K562 (cell line): Measurements from ENCODE around the gene CELF4. TPM values are rescaled to one million over a fixed set of nuclear protein-coding genes. Genes with fewer than 3 reads are reported as not detected.

Experiments used
- ATAC-seq: fragments of 200-7000 bp; cut with Tn5 transposase; 3 replicates; pipeline ENCODE4 v1.9.1; 2020; ENCODE audit warnings: moderate library complexity
- BruUV-seq: library from RNA; stranded (reverse); fragments of 400-500 nt; replicated peaks from 2 replicates; lab custom pipeline; 2021; lab: Mats Ljungman, UMichigan
- CTCF ChIA-PET: fragments of 300-600 bp; formaldehyde crosslinking; extraction: SDS; loops from one replicate; lab custom pipeline; 2021; ENCODE audit warnings: low intra/inter-chr PET ratio; lab: Yijun Ruan, JAX
- POLR2A ChIA-PET: fragments of 300-600, 350-650 bp; sonication (Branson Sonifier 250); formaldehyde crosslinking; extraction: SDS; loops from one replicate; lab custom pipeline; 2021; ENCODE audit warnings: antibody characterized with exemption, inconsistent platforms; lab: Yijun Ruan, JAX
- DNase-seq, 4 experiments: peaks; one replicate each; pipeline versions ENCODE4 v3.0.0 to v3.0.0-alpha.2; 2011 to 2018; ENCODE audit warnings: low spot score in 3 of 4, mixed read lengths in 3 of 4; ENCODE audit errors: extremely low read depth in 1 of 4
- FAIRE-seq: peaks from 2 replicates; lab custom pipeline; 2011; peaks lifted over from hg19 to GRCh38; lab: Jason Lieb, UNC
- H2AFZ ChIP-seq: 2 replicates; pipeline ENCODE4 v1.6.0; 2011; ENCODE audit warnings: low read depth, low read length, control low read depth, inconsistent platforms
- H3K27ac ChIP-seq: fragments of 200-600 bp; 3 replicates; pipeline ENCODE4 v1.8.0; 2011; ENCODE audit warnings: low read depth, mild to moderate bottlenecking, control low read depth, inconsistent platforms, low read length, moderate library complexity, mixed read lengths; ENCODE audit errors: extremely low read depth
- H3K27me3 ChIP-seq, 2 experiments: fragments of 300-600 bp in 1 of 2; 2 replicates in 1 of 2; 3 replicates in 1 of 2; pipeline versions ENCODE4 v1.6.0 to v1.8.0; 2011; ENCODE audit warnings: inconsistent platforms in 2 of 2, low read length in 2 of 2, mild to moderate bottlenecking in 1 of 2, mixed read lengths in 1 of 2, moderate library complexity in 1 of 2; ENCODE audit not compliant: control insufficient read depth in 2 of 2, insufficient read depth in 2 of 2
- H3K36me3 ChIP-seq: fragments of 300-600 bp; 3 replicates; pipeline ENCODE4 v1.8.0; 2011; ENCODE audit warnings: mild to moderate bottlenecking, low read length, inconsistent platforms; ENCODE audit not compliant: control insufficient read depth, insufficient read depth
- H3K4me1 ChIP-seq, 2 experiments: fragments of 200-600 bp in 1 of 2; replicated peaks in 1 of 2; 2 replicates in 1 of 2; 3 replicates in 1 of 2; pipeline versions ENCODE4 v1.5.1 to v1.8.0; 2011; ENCODE audit warnings: inconsistent platforms in 2 of 2, low read length in 2 of 2, mild to moderate bottlenecking in 1 of 2, mixed read lengths in 1 of 2, moderate library complexity in 1 of 2; ENCODE audit not compliant: control insufficient read depth in 2 of 2, insufficient read depth in 2 of 2
- H3K4me2 ChIP-seq: 2 replicates; pipeline ENCODE4 v1.6.1; 2011; ENCODE audit warnings: low read length, control low read depth, inconsistent platforms, mixed read lengths; ENCODE audit not compliant: insufficient read depth
- H3K4me3 ChIP-seq: fragments of 200-600 bp; sonication (generic), shearing (Covaris generic); 2 replicates; pipeline ENCODE4 v1.5.1; 2016; ENCODE audit warnings: control low read depth, inconsistent platforms
- H3K79me2 ChIP-seq: fragments of 200-600 bp; 3 replicates; pipeline ENCODE4 v1.8.0; 2011; ENCODE audit warnings: low read length, inconsistent platforms; ENCODE audit not compliant: control insufficient read depth, insufficient read depth
- H3K9ac ChIP-seq, 2 experiments: 2 replicates each; pipeline versions ENCODE4 v1.6.0 to v1.6.1; 2011; ENCODE audit warnings: low read depth in 2 of 2, low read length in 2 of 2, control low read depth in 1 of 2, inconsistent platforms in 1 of 2, mild to moderate bottlenecking in 1 of 2, mixed read lengths in 1 of 2; ENCODE audit not compliant: insufficient read depth in 1 of 2
- H3K9me1 ChIP-seq: one replicate; pipeline ENCODE4 v1.6.0; 2011; ENCODE audit warnings: inconsistent platforms, mild to moderate bottlenecking, low read length, moderate library complexity; ENCODE audit not compliant: control insufficient read depth, insufficient read depth
- H3K9me3 ChIP-seq: replicated peaks from 2 replicates; pipeline ENCODE4 v1.5.1; 2011; ENCODE audit warnings: low read depth, low read length, inconsistent platforms; ENCODE audit not compliant: control insufficient read depth, insufficient read depth
- H4K20me1 ChIP-seq: replicated peaks from 2 replicates; pipeline ENCODE4 v1.6.1; 2011; ENCODE audit warnings: low read length, inconsistent platforms, mixed read lengths; ENCODE audit not compliant: control insufficient read depth, insufficient read depth
- NCOA1 ChIP-seq: fragments of 450-650 bp; IDR thresholded peaks from 2 replicates; pipeline ENCODE4 v1.6.1; 2016; ENCODE audit warnings: low read depth
- WHSC1 ChIP-seq: IDR thresholded peaks from one replicate; pipeline ENCODE4 v1.6.1; 2012; ENCODE audit warnings: low read length, control low read depth, inconsistent platforms
- YY1 ChIP-seq, 3 experiments: IDR thresholded peaks; 2 replicates each; pipeline ENCODE4 v1.6.1; 2011; ENCODE audit warnings: low read length in 2 of 3, mild to moderate bottlenecking in 2 of 3, moderate library complexity in 2 of 3, borderline replicate concordance in 1 of 3, control low read depth in 1 of 3, low read depth in 1 of 3; ENCODE audit not compliant: insufficient read depth in 3 of 3, insufficient replicate concordance in 2 of 3, control insufficient read depth in 1 of 3, insufficient read length in 1 of 3; ENCODE audit errors: extremely low read depth in 1 of 3
- ZNF436 ChIP-seq: fragments of 250-450, 450-650 bp; sonication (Bioruptor Pico); formaldehyde crosslinking; IDR thresholded peaks from 2 replicates; pipeline ENCODE4 v1.7.0; 2020; ENCODE audit warnings: mild to moderate bottlenecking
- WGBS: fragments of 100-300 bp; shearing (Covaris generic); methylation state at CpG from one replicate; pipeline ENCODE4 v1.1.6; 2016; ENCODE audit warnings: low coverage, mixed read lengths; ENCODE audit not compliant: insufficient coverage; ENCODE audit errors: missing lambda C conversion rate; 5-methylcytosine and 5-hydroxymethylcytosine counted together
- in situ Hi-C: fragments of 300-500 bp; cut with MboI; formaldehyde crosslinking; loops from 4 replicates; pipeline ENCODE4 v1.15.0; 2018; ENCODE audit warnings: inconsistent platforms, mixed read lengths
- intact Hi-C: fragments of 100-400 bp; cut with micrococcal nuclease; formaldehyde crosslinking; loops from 2 replicates; pipeline ENCODE4 v1.14.2; 2022
- polyA plus RNA-seq, 8 experiments: library from polyadenylated mRNA; depleted of rRNA in 4 of 8; stranded (reverse) in 5 of 8; unstranded in 3 of 8; fragments of >200 nt; fragmentation: Nextera tagmentation in 2 of 8; fragmentation: Illumina TruSeq in 1 of 8; extraction: Ambion mirVana in 2 of 8; extraction: Trizol in 1 of 8; gene quantifications; 2 replicates each; pipeline versions ENCODE4 v1.2.1 to v1.2.3, GENCODE V29; 2011 to 2014; ENCODE audit warnings: inconsistent platforms in 1 of 8, missing spikeins in 1 of 8
- total RNA-seq, 7 experiments: library from RNA; depleted of rRNA in 6 of 7; stranded (reverse); fragments of >200 nt in 6 of 7; fragmentation: Illumina TruSeq in 2 of 7; extraction: Trizol in 2 of 7; gene quantifications; 2 replicates each; pipeline versions ENCODE4 v1.2.1 to v1.2.3, GENCODE V29; 2011 to 2021; ENCODE audit warnings: low replicate concordance in 1 of 7
- TF ChIP-seq, protein P1 (sequence below): fragments of 450-650 bp; conservative IDR thresholded peaks from 2 replicates; pipeline ENCODE4 v1.6.1; 2016; ENCODE audit warnings: missing genetic modification characterization, low read depth, mild to moderate bottlenecking, missing compliant biosample characterization, moderate library complexity
- TF ChIP-seq, protein P2 (sequence below): fragments of 450-650 bp; formaldehyde crosslinking; IDR thresholded peaks from 2 replicates; pipeline ENCODE4 v1.4.0; 2020; ENCODE audit warnings: mild to moderate bottlenecking, mixed read lengths
- TF ChIP-seq, protein P3 (sequence below): sonication (generic); formaldehyde crosslinking; IDR thresholded peaks from 2 replicates; pipeline ENCODE4 v1.8.0; 2022; ENCODE audit warnings: mild to moderate bottlenecking, missing genetic modification reagents

The CELF4 gene
- total and polyA plus RNA-seq, 9 of the 15 experiments (the other 6 are each of a cell fraction or from before 2014, with no cell fraction given) = 0.04 to 0.24 (median 0.07) TPM; not detected in 3

DNA sequence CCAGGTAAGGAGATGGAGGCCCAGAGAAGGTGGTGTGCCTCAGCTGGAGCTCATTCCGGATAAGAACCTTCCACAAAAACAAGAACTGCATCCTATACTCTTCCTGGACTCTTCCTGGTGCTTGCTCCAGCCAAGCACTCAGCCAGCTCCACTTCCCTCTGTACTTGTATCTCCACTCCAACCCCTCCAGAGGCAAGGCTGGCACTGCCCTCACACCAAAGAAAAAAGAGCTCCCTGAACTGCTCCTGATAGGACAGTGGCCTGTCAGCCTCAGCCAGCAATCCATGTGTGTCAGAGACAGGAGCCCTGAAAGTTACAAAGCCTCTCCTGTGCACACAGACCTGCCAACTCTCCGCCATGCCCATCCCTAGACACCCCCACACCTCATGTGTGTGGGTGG is 248.1 kb downstream of the CELF4 start:
- no peak overlapping the region for H3K9ac ChIP-seq
- no peak for DNase-seq
- no peak for TF ChIP-seq ZNF436 (CRISPR knock-in tag)
- no peak for TF ChIP-seq YY1 (IDR thresholded peaks at IDR 0.05; ENCODE audit: borderline replicate concordance in 1 of 3, control insufficient read depth in 1 of 3, extremely low read depth in 1 of 3, insufficient read depth in 3 of 3, insufficient read length in 1 of 3, insufficient replicate concordance in 2 of 3, low read depth in 1 of 3, low read length in 2 of 3)
- no peak for TF ChIP-seq WHSC1
- TF ChIP-seq, protein P1, sequence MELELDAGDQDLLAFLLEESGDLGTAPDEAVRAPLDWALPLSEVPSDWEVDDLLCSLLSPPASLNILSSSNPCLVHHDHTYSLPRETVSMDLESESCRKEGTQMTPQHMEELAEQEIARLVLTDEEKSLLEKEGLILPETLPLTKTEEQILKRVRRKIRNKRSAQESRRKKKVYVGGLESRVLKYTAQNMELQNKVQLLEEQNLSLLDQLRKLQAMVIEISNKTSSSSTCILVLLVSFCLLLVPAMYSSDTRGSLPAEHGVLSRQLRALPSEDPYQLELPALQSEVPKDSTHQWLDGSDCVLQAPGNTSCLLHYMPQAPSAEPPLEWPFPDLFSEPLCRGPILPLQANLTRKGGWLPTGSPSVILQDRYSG = no peak
- TF ChIP-seq, protein P2, sequence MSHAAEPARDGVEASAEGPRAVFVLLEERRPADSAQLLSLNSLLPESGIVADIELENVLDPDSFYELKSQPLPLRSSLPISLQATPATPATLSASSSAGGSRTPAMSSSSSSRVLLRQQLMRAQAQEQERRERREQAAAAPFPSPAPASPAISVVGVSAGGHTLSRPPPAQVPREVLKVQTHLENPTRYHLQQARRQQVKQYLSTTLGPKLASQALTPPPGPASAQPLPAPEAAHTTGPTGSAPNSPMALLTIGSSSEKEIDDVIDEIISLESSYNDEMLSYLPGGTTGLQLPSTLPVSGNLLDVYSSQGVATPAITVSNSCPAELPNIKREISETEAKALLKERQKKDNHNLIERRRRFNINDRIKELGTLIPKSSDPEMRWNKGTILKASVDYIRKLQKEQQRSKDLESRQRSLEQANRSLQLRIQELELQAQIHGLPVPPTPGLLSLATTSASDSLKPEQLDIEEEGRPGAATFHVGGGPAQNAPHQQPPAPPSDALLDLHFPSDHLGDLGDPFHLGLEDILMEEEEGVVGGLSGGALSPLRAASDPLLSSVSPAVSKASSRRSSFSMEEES (CRISPR knock-in tag) = no peak
- no peak for TF ChIP-seq NCOA1
- TF ChIP-seq, protein P3, sequence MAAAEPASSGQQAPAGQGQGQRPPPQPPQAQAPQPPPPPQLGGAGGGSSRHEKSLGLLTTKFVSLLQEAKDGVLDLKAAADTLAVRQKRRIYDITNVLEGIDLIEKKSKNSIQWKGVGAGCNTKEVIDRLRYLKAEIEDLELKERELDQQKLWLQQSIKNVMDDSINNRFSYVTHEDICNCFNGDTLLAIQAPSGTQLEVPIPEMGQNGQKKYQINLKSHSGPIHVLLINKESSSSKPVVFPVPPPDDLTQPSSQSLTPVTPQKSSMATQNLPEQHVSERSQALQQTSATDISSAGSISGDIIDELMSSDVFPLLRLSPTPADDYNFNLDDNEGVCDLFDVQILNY (CRISPR knock-in tag) = no peak
- H3K36me3 ChIP-seq = no peaks in the 10 kb centered on the region
- no peaks in the 10 kb centered on the region for H3K9me3 ChIP-seq
- FAIRE-seq = no peak
- 0% methylated on average over 2 of the region's 2 CpGs for WGBS
- peaks cover 9% of the 10 kb centered on the region; the same call in 1 of the 2 replicates for H4K20me1 ChIP-seq
- intact Hi-C loops = no loop called here
- H3K4me3 ChIP-seq = no peak overlapping the region
- CTCF ChIA-PET = no interaction called here
- no peak for ATAC-seq
- H3K79me2 ChIP-seq = no peaks in the 10 kb centered on the region
- no peak overlapping the region for H2AFZ ChIP-seq
- peaks cover 0 to 40% of the 10 kb centered on the region in 2 experiments; a peak in 2 of 5 replicates for H3K27me3 ChIP-seq
- POLR2A ChIA-PET = interaction anchor here (0.6 kb wide), 1 partner anchor 11 kb away, joined by 3 read pairs; no protein-coding TSS in a partner anchor
- peaks cover 0 to 8% of the 10 kb centered on the region in 2 experiments; a peak in 1 of 5 replicates for H3K4me1 ChIP-seq
- no peaks in the 10 kb centered on the region for H3K9me1 ChIP-seq
- BruUV-seq = no TSS peak
- H3K27ac ChIP-seq = no peak overlapping the region
- H3K4me2 ChIP-seq = no peak overlapping the region
- in situ Hi-C loops = no loop called here
